H9 (cell line): ENCODE results near the gene SCYGR1. TPM values are rescaled to one million over a fixed set of nuclear protein-coding genes. Genes with fewer than 3 reads are reported as not detected.

ENCODE experiments used
- DNase-seq: peaks from one replicate; pipeline ENCODE4 v3.0.0-alpha.2; 2017
- H2AFZ ChIP-seq: one replicate; pipeline ENCODE4 v1.6.1; 2013; ENCODE audit warnings: mild to moderate bottlenecking, low read length, control low read depth, moderate library complexity
- H2AK5ac ChIP-seq: 2 replicates; pipeline ENCODE4 v1.6.1; 2013; ENCODE audit warnings: low read length, control low read depth, mixed read lengths; ENCODE audit not compliant: insufficient read length
- H2BK120ac ChIP-seq: one replicate; pipeline ENCODE4 v1.6.1; 2013; ENCODE audit warnings: low read depth, mild to moderate bottlenecking, low read length, control low read depth, inconsistent platforms; ENCODE audit not compliant: poor library complexity, severe bottlenecking
- H2BK12ac ChIP-seq: 2 replicates; pipeline ENCODE4 v1.6.1; 2013; ENCODE audit warnings: low read length, control low read depth, mixed read lengths, low read depth; ENCODE audit not compliant: insufficient read length
- H2BK15ac ChIP-seq: 2 replicates; pipeline ENCODE4 v1.6.1; 2013; ENCODE audit warnings: low read depth, low read length, control low read depth
- H2BK20ac ChIP-seq: one replicate; pipeline ENCODE4 v1.6.1; 2013; ENCODE audit warnings: low read depth, mild to moderate bottlenecking, low read length, control low read depth, inconsistent platforms; ENCODE audit not compliant: poor library complexity, severe bottlenecking
- H2BK5ac ChIP-seq: 2 replicates; pipeline ENCODE4 v1.6.1; 2013; ENCODE audit warnings: low read length, control low read depth, mixed read lengths; ENCODE audit not compliant: insufficient read length
- H3K14ac ChIP-seq: 2 replicates; pipeline ENCODE4 v1.6.1; 2013; ENCODE audit warnings: low read length, control low read depth; ENCODE audit not compliant: insufficient read depth
- H3K18ac ChIP-seq: 2 replicates; pipeline ENCODE4 v1.6.1; 2013; ENCODE audit warnings: low read depth, mild to moderate bottlenecking, mixed read lengths, low read length, control low read depth; ENCODE audit not compliant: insufficient read length
- H3K23ac ChIP-seq: 2 replicates; pipeline ENCODE4 v1.6.1; 2013; ENCODE audit warnings: low read length, control low read depth, mixed read lengths, low read depth; ENCODE audit not compliant: insufficient read length
- H3K23me2 ChIP-seq: 2 replicates; pipeline ENCODE4 v1.6.1; 2013; ENCODE audit warnings: low read depth, mild to moderate bottlenecking, mixed read lengths, low read length, control low read depth; ENCODE audit not compliant: insufficient read length, poor library complexity, severe bottlenecking
- H3K27ac ChIP-seq: 2 replicates; pipeline ENCODE4 v1.5.1; 2013; ENCODE audit warnings: low read length, control low read depth, mixed read lengths, low read depth; ENCODE audit not compliant: insufficient read length
- H3K27me3 ChIP-seq: 2 replicates; pipeline ENCODE4 v1.6.1; 2013; ENCODE audit warnings: low read length, control low read depth, inconsistent platforms; ENCODE audit not compliant: insufficient read depth
- H3K4ac ChIP-seq: 2 replicates; pipeline ENCODE4 v1.6.1; 2013; ENCODE audit warnings: low read depth, mild to moderate bottlenecking, control low read depth, inconsistent platforms, low read length, moderate library complexity
- H3K4me1 ChIP-seq: 2 replicates; pipeline ENCODE4 v1.6.1; 2013; ENCODE audit warnings: low read length, control low read depth, inconsistent platforms; ENCODE audit not compliant: insufficient read depth
- H3K4me2 ChIP-seq: 2 replicates; pipeline ENCODE4 v1.6.1; 2013; ENCODE audit warnings: low read length, control low read depth, mixed read lengths; ENCODE audit not compliant: insufficient read length, insufficient read depth
- H3K56ac ChIP-seq: 2 replicates; pipeline ENCODE4 v1.6.1; 2013; ENCODE audit warnings: low read depth, mild to moderate bottlenecking, mixed read lengths, low read length, control low read depth; ENCODE audit not compliant: insufficient read length
- H3K79me1 ChIP-seq: 2 replicates; pipeline ENCODE4 v1.6.1; 2013; ENCODE audit warnings: low read depth, mild to moderate bottlenecking, moderate library complexity, low read length, control low read depth, inconsistent platforms; ENCODE audit not compliant: insufficient read depth, poor library complexity, severe bottlenecking
- H3K79me2 ChIP-seq: 2 replicates; pipeline ENCODE4 v1.6.1; 2013; ENCODE audit warnings: low read length, control low read depth, inconsistent platforms; ENCODE audit not compliant: insufficient read depth
- H3K9ac ChIP-seq: 2 replicates; pipeline ENCODE4 v1.6.1; 2013; ENCODE audit warnings: low read length, control low read depth, mixed read lengths; ENCODE audit not compliant: insufficient read length; ENCODE audit errors: extremely low read depth
- H3K9me3 ChIP-seq: one replicate; pipeline ENCODE4 v1.6.1; 2013; ENCODE audit warnings: low read depth, low read length, inconsistent platforms; ENCODE audit not compliant: control insufficient read depth
- H3T11ph ChIP-seq: one replicate; pipeline ENCODE4 v1.6.1; 2013; ENCODE audit warnings: mild to moderate bottlenecking, low read length, control low read depth, inconsistent platforms
- H4K20me1 ChIP-seq: one replicate; pipeline ENCODE4 v1.6.1; 2013; ENCODE audit not compliant: control insufficient read depth, insufficient read length, insufficient read depth
- H4K5ac ChIP-seq: 2 replicates; pipeline ENCODE4 v1.6.1; 2013; ENCODE audit warnings: low read depth, mild to moderate bottlenecking, mixed read lengths, low read length, control low read depth; ENCODE audit not compliant: insufficient read length
- H4K8ac ChIP-seq: replicated peaks from 2 replicates; pipeline ENCODE4 v1.6.1; 2013; ENCODE audit warnings: low read length, control low read depth, mixed read lengths, low read depth; ENCODE audit not compliant: insufficient read length
- H4K91ac ChIP-seq: 2 replicates; pipeline ENCODE4 v1.6.1; 2013; ENCODE audit warnings: low read depth, mild to moderate bottlenecking, moderate library complexity, mixed read lengths, low read length, control low read depth; ENCODE audit not compliant: insufficient read length
- H3K27ac Mint-ChIP-seq, 3 experiments: 2 replicates in 2 of 3; 3 replicates in 1 of 3; pipeline ENCODE4 v1.8.0; 2020 to 2021; ENCODE audit warnings: mixed read lengths in 3 of 3, mild to moderate bottlenecking in 1 of 3, moderate library complexity in 1 of 3
- H3K27me3 Mint-ChIP-seq: 2 replicates; pipeline ENCODE4 v1.8.0; 2021; ENCODE audit warnings: low read depth, mild to moderate bottlenecking, moderate library complexity, mixed read lengths
- H3K36me3 Mint-ChIP-seq, 3 experiments: 2 replicates in 2 of 3; 3 replicates in 1 of 3; pipeline ENCODE4 v1.8.0; 2020 to 2021; ENCODE audit warnings: low read depth in 3 of 3, mixed read lengths in 3 of 3; ENCODE audit not compliant: insufficient read depth in 1 of 3
- H3K4me1 Mint-ChIP-seq, 2 experiments: 2 replicates each; pipeline ENCODE4 v1.8.0; 2020; ENCODE audit warnings: mixed read lengths in 2 of 2
- H3K4me3 Mint-ChIP-seq, 2 experiments: 2 replicates in 1 of 2; 3 replicates in 1 of 2; pipeline ENCODE4 v1.8.0; 2020 to 2021; ENCODE audit warnings: mild to moderate bottlenecking in 2 of 2, mixed read lengths in 2 of 2, moderate library complexity in 1 of 2
- H3K9me3 Mint-ChIP-seq, 2 experiments: 2 replicates in 1 of 2; 3 replicates in 1 of 2; pipeline ENCODE4 v1.8.0; 2020; ENCODE audit warnings: mild to moderate bottlenecking in 2 of 2, mixed read lengths in 2 of 2, moderate library complexity in 1 of 2
- CTCF ChIP-seq: fragments of 200-600 bp; sonication (generic); conservative IDR thresholded peaks from 3 replicates; pipeline ENCODE4 v1.8.0; 2021; ENCODE audit warnings: antibody characterized with exemption, mild to moderate bottlenecking
- WGBS: extraction: QIAGEN DNeasy Blood & Tissue Kit; methylation state at CpG from one replicate; pipeline ENCODE4 v1.1.7; 2013; ENCODE audit warnings: missing lambda C conversion rate, low lambda C conversion rate, mixed read lengths; ENCODE audit not compliant: insufficient read length; ENCODE audit errors: extremely low coverage; 5-methylcytosine and 5-hydroxymethylcytosine counted together
- total RNA-seq: library from RNA; stranded (reverse); gene quantifications from 2 replicates; pipeline ENCODE4 v1.2.1, GENCODE V29; 2021

SCYGR1 gene
- total RNA-seq, 1 experiment from 2014 or later = not detected

- Histone ChIP-seq H3K4me2 (no peak overlapping the region), H3K27ac (no peak overlapping the region), H3T11ph (no peak overlapping the region), H3K79me2 (no peaks in the 10 kb centered on the region), H3K4me1 (no peaks in the 10 kb centered on the region), H2AK5ac (no peak overlapping the region), H2BK15ac (no peak overlapping the region), H3K9ac (no peak overlapping the region), H4K91ac (no peak overlapping the region), H3K18ac (no peak overlapping the region), H3K56ac (no peak overlapping the region), H3K23me2 (no peaks in the 10 kb centered on the region), H2BK20ac (no peak overlapping the region), H4K20me1 (no peaks in the 10 kb centered on the region), H3K14ac (no peak overlapping the region), H3K27me3 (no peaks in the 10 kb centered on the region), H2AFZ (no peak overlapping the region), H3K23ac (no peak overlapping the region), H2BK5ac (no peak overlapping the region), H4K8ac (no peak overlapping the region), H4K5ac (no peak overlapping the region), H2BK120ac (no peak overlapping the region), H3K4ac (no peak overlapping the region), H2BK12ac (no peak overlapping the region), H3K9me3 (no peaks in the 10 kb centered on the region), H3K79me1 (no peaks in the 10 kb centered on the region)
- H3K27me3 Mint-ChIP-seq = no peaks in the 10 kb centered on the region
- peaks cover 0 to 35% (median 25%) of the 10 kb centered on the region in 3 experiments; a peak in 5 of 7 replicates for H3K36me3 Mint-ChIP-seq
- no peaks in the 10 kb centered on the region for H3K4me1 Mint-ChIP-seq
- no peaks in the 10 kb centered on the region for H3K9me3 Mint-ChIP-seq
- no peak overlapping the region for H3K27ac Mint-ChIP-seq
- DNase-seq = no peak
- TF ChIP-seq CTCF = no peak
- no CpG with 5 or more reads among the region's 5 CpGs for WGBS
- no peak overlapping the region for H3K4me3 Mint-ChIP-seq
These were observed 27.4 kb downstream of the SCYGR1 start for GRCh38 chr2:227360351-227360750.
